Neural progenitor cell (in vitro differentiated cells): Measurements from ENCODE around the gene NDE1.

ENCODE experiments used
- EZH2 ChIP-seq: fragments of 200-600 bp; sonication (generic); IDR thresholded peaks from 2 replicates; pipeline ENCODE4 v1.6.1; 2017; ENCODE audit warnings: antibody characterized with exemption, mild to moderate bottlenecking, moderate library complexity
- EZH2phosphoT487 ChIP-seq: fragments of 200-600 bp; sonication (generic); IDR thresholded peaks from 2 replicates; pipeline ENCODE4 v1.6.1; 2017; ENCODE audit warnings: antibody characterized with exemption
- TF ChIP-seq, protein P1 (sequence below): fragments of 200-600 bp; sonication (generic); IDR thresholded peaks from 2 replicates; pipeline ENCODE4 v1.5.1; 2017; ENCODE audit warnings: antibody characterized with exemption, mild to moderate bottlenecking

DNA sequence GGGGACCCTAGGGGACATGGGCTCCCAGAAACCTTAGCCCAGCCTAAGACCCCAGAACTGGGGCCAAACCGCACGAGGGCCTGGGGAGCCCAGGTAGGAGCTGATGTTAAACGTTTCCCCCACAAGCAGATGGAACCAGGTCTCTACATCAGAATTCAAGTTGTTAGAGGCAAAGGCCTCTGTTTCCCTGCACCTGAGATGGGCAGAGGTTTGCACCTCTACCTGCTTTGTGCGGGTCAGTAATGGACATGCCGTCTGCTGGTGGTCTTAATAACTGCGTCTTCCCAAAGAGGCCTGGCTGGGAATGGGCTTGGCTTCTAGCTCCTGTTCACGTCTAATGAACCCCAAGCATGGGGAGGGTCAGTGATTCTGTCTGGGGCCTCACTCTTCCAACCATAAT is 79.1 kb downstream of the NDE1 start:
- TF ChIP-seq, protein P1, sequence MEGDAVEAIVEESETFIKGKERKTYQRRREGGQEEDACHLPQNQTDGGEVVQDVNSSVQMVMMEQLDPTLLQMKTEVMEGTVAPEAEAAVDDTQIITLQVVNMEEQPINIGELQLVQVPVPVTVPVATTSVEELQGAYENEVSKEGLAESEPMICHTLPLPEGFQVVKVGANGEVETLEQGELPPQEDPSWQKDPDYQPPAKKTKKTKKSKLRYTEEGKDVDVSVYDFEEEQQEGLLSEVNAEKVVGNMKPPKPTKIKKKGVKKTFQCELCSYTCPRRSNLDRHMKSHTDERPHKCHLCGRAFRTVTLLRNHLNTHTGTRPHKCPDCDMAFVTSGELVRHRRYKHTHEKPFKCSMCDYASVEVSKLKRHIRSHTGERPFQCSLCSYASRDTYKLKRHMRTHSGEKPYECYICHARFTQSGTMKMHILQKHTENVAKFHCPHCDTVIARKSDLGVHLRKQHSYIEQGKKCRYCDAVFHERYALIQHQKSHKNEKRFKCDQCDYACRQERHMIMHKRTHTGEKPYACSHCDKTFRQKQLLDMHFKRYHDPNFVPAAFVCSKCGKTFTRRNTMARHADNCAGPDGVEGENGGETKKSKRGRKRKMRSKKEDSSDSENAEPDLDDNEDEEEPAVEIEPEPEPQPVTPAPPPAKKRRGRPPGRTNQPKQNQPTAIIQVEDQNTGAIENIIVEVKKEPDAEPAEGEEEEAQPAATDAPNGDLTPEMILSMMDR: no peak
- TF ChIP-seq EZH2 (no peak), EZH2phosphoT487 (no peak)
